K562 (cell line): ENCODE results near the gene LAPTM5. TPM values are rescaled to one million over a fixed set of nuclear protein-coding genes. Genes with fewer than 3 reads are reported as not detected.
A peak's percentile ranks its signal among the peaks of the same experiment; 100 is the strongest.

Source experiments
- BHLHE40 ChIP-seq: IDR thresholded peaks from 2 replicates; pipeline ENCODE4 v1.6.1; 2011; ENCODE audit warnings: low read length, improper control_type of control experiment
- BRD9 ChIP-seq: fragments of 450-650 bp; IDR thresholded peaks from 2 replicates; pipeline ENCODE4 v1.6.1; 2018; ENCODE audit warnings: low read depth; ENCODE audit not compliant: partially characterized antibody
- E2F3 ChIP-seq: fragments of 250-450 bp; sonication (Bioruptor Pico); IDR thresholded peaks from 2 replicates; pipeline ENCODE4 v1.4.0; 2020; ENCODE audit warnings: mild to moderate bottlenecking
- EHMT2 ChIP-seq: fragments of 450-650 bp; IDR thresholded peaks from 2 replicates; pipeline ENCODE4 v1.6.1; 2018; ENCODE audit warnings: antibody characterized with exemption
- HLTF ChIP-seq: fragments of 450-650 bp; IDR thresholded peaks from 2 replicates; pipeline ENCODE4 v1.6.1; 2016
- JUN ChIP-seq, 2 experiments: sonication (generic) in 1 of 2; formaldehyde crosslinking in 1 of 2; IDR thresholded peaks; 2 replicates each; pipeline versions ENCODE4 v1.6.1 to v1.8.0; 2012 to 2022; ENCODE audit warnings: borderline replicate concordance in 2 of 2, mild to moderate bottlenecking in 2 of 2, improper control_type of control experiment in 1 of 2, low read depth in 1 of 2, low read length in 1 of 2, missing genetic modification reagents in 1 of 2
- PPARD ChIP-seq: fragments of 250-450 bp; sonication (Bioruptor Pico); IDR thresholded peaks from 2 replicates; pipeline ENCODE4 v1.8.0; 2022; ENCODE audit warnings: inconsistent platforms, mild to moderate bottlenecking, moderate library complexity
- SLC30A9 ChIP-seq: fragments of 250-450 bp; sonication (Bioruptor Pico); IDR thresholded peaks from 2 replicates; pipeline ENCODE4 v1.8.0; 2022; ENCODE audit warnings: mild to moderate bottlenecking, moderate library complexity
- YBX1 ChIP-seq: fragments of 450-650 bp; IDR thresholded peaks from 2 replicates; pipeline ENCODE4 v1.7.1; 2016; ENCODE audit warnings: mild to moderate bottlenecking
- ZNF79 ChIP-seq: fragments of 250-450 bp; sonication (Bioruptor Pico); IDR thresholded peaks from 2 replicates; pipeline ENCODE4 v1.4.0; 2020; ENCODE audit warnings: low read depth, mild to moderate bottlenecking, moderate library complexity
- polyA plus RNA-seq, 8 experiments: library from polyadenylated mRNA; depleted of rRNA in 4 of 8; stranded (reverse) in 5 of 8; unstranded in 3 of 8; fragments of >200 nt; fragmentation: Nextera tagmentation in 2 of 8; fragmentation: Illumina TruSeq in 1 of 8; extraction: Ambion mirVana in 2 of 8; extraction: Trizol in 1 of 8; gene quantifications; 2 replicates each; pipeline versions ENCODE4 v1.2.1 to v1.2.3, GENCODE V29; 2011 to 2014; ENCODE audit warnings: inconsistent platforms in 1 of 8, missing spikeins in 1 of 8
- total RNA-seq, 7 experiments: library from RNA; depleted of rRNA in 6 of 7; stranded (reverse); fragments of >200 nt in 6 of 7; fragmentation: Illumina TruSeq in 2 of 7; extraction: Trizol in 2 of 7; gene quantifications; 2 replicates each; pipeline versions ENCODE4 v1.2.1 to v1.2.3, GENCODE V29; 2011 to 2021; ENCODE audit warnings: low replicate concordance in 1 of 7
- TF ChIP-seq, protein P1 (sequence below): fragments of 450-650 bp; IDR thresholded peaks from 2 replicates; pipeline ENCODE4 v1.6.1; 2016; ENCODE audit warnings: low read depth
- TF ChIP-seq, protein P2 (sequence below): fragments of 250-450 bp; sonication (Bioruptor Pico); IDR thresholded peaks from 2 replicates; pipeline ENCODE4 v1.8.0; 2022; ENCODE audit warnings: moderate library complexity, mild to moderate bottlenecking, inconsistent platforms
- TF ChIP-seq, protein P3 (sequence below): IDR thresholded peaks from 2 replicates; pipeline ENCODE4 v1.6.1; 2012; ENCODE audit warnings: low read depth, low read length, improper control_type of control experiment, borderline replicate concordance
- TF ChIP-seq, protein P4 (sequence below): fragments of 450-650 bp; IDR thresholded peaks from 2 replicates; pipeline ENCODE4 v1.6.1; 2014; ENCODE audit warnings: low read depth, mild to moderate bottlenecking, moderate library complexity, borderline replicate concordance

LAPTM5 gene
- total and polyA plus RNA-seq, 9 of the 15 experiments (the other 6 are each of a cell fraction or from before 2014, with no cell fraction given) = 2.4 to 47.3 (median 20.3) TPM

DNA sequence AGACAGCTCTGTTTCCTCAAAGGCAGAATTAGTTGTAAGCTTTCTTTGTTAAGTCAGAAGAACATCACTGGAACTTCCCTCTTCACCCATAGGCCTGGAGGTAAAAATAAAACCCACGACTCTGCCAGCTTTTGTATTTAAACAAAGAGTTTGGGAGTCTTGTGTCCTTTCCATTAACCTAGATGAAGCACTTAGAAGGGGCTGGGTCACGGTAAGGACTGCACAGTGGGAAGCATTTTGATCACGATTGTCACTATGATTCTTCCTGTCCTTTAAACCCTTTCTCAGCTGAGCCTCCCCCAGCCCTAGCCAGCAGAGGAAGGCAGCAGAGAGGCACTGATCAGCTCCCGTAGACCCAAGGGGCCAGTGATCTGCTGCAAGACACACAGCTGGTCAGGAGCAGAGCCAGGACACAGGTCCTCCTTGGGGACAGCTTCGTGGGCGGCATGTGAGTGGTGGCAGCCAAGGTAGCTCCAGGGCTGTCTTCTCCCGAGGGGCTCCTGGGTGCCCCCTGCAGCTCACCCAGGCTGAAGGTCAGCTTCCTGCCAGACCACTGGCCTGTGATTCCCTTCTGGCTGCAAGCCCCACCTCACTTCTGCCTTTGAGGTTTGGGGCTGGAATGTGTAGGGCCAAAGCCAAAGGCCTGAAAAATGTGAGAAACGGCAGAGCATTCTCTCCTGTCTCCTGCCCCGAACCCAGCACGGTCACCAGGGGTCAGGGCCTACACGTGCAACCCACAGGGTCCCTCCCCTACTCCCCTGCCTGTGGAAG is 4.0 kb upstream of the LAPTM5 start (continued):
- TF ChIP-seq, protein P1, sequence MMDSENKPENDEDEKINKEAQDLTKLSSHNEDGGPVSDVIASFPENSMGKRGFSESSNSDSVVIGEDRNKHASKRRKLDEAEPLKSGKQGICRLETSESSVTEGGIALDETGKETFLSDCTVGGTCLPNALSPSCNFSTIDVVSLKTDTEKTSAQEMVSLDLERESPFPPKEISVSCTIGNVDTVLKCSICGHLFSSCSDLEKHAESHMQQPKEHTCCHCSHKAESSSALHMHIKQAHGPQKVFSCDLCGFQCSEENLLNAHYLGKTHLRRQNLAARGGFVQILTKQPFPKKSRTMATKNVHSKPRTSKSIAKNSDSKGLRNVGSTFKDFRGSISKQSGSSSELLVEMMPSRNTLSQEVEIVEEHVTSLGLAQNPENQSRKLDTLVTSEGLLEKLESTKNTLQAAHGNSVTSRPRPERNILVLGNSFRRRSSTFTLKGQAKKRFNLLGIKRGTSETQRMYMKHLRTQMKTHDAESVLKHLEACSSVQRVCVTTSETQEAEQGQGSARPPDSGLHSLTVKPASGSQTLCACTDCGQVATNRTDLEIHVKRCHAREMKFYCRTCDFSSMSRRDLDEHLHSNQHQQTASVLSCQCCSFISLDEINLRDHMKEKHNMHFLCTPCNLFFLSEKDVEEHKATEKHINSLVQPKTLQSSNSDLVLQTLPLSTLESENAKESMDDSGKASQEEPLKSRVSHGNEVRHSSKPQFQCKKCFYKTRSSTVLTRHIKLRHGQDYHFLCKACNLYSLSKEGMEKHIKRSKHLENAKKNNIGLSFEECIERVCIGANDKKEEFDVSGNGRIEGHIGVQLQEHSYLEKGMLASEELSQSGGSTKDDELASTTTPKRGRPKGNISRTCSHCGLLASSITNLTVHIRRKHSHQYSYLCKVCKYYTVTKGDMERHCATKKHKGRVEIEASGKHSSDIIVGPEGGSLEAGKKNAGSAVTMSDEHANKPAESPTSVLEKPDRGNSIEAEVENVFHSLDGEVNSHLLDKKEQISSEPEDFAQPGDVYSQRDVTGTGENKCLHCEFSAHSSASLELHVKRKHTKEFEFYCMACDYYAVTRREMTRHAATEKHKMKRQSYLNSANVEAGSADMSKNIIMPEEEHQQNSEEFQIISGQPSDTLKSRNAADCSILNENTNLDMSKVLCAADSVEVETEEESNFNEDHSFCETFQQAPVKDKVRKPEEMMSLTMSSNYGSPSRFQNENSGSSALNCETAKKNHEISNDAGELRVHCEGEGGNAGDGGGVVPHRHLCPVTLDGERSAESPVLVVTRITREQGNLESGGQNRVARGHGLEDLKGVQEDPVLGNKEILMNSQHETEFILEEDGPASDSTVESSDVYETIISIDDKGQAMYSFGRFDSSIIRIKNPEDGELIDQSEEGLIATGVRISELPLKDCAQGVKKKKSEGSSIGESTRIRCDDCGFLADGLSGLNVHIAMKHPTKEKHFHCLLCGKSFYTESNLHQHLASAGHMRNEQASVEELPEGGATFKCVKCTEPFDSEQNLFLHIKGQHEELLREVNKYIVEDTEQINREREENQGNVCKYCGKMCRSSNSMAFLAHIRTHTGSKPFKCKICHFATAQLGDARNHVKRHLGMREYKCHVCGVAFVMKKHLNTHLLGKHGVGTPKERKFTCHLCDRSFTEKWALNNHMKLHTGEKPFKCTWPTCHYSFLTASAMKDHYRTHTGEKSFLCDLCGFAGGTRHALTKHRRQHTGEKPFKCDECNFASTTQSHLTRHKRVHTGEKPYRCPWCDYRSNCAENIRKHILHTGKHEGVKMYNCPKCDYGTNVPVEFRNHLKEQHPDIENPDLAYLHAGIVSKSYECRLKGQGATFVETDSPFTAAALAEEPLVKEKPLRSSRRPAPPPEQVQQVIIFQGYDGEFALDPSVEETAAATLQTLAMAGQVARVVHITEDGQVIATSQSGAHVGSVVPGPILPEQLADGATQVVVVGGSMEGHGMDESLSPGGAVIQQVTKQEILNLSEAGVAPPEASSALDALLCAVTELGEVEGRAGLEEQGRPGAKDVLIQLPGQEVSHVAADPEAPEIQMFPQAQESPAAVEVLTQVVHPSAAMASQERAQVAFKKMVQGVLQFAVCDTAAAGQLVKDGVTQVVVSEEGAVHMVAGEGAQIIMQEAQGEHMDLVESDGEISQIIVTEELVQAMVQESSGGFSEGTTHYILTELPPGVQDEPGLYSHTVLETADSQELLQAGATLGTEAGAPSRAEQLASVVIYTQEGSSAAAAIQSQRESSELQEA = peak; percentile 27; the same call in 1 of the 2 replicates
- TF ChIP-seq YBX1 (no peak), ZNF79 (CRISPR knock-in tag) (peak; percentile 41; the same call in 1 of the 2 replicates), HLTF (no peak), BRD9 (peak; percentile 23), PPARD (CRISPR knock-in tag) (no peak), BHLHE40 (no peak), EHMT2 (no peak), E2F3 (peak; percentile 81), SLC30A9 (no peak), JUN (IDR thresholded peaks at IDR 0.05; ENCODE audit: borderline replicate concordance, low read depth, low read length) (no peak), JUN (CRISPR knock-in tag; IDR thresholded peaks at IDR 0.05; ENCODE audit: borderline replicate concordance) (no peak)
- TF ChIP-seq, protein P2, sequence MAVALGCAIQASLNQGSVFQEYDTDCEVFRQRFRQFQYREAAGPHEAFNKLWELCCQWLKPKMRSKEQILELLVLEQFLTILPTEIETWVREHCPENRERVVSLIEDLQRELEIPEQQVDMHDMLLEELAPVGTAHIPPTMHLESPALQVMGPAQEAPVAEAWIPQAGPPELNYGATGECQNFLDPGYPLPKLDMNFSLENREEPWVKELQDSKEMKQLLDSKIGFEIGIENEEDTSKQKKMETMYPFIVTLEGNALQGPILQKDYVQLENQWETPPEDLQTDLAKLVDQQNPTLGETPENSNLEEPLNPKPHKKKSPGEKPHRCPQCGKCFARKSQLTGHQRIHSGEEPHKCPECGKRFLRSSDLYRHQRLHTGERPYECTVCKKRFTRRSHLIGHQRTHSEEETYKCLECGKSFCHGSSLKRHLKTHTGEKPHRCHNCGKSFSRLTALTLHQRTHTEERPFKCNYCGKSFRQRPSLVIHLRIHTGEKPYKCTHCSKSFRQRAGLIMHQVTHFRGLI (CRISPR knock-in tag) = peak; percentile 75; the same call in 1 of the 2 replicates
- TF ChIP-seq, protein P3, sequence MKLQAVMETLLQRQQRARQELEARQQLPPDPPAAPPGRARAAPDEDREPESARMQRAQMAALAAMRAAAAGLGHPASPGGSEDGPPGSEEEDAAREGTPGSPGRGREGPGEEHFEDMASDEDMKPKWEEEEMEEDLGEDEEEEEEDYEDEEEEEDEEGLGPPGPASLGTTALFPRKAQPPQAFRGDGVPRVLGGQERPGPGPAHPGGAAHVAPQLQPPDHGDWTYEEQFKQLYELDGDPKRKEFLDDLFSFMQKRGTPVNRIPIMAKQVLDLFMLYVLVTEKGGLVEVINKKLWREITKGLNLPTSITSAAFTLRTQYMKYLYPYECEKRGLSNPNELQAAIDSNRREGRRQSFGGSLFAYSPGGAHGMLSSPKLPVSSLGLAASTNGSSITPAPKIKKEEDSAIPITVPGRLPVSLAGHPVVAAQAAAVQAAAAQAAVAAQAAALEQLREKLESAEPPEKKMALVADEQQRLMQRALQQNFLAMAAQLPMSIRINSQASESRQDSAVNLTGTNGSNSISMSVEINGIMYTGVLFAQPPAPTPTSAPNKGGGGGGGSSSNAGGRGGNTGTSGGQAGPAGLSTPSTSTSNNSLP = no peak
- TF ChIP-seq, protein P4, sequence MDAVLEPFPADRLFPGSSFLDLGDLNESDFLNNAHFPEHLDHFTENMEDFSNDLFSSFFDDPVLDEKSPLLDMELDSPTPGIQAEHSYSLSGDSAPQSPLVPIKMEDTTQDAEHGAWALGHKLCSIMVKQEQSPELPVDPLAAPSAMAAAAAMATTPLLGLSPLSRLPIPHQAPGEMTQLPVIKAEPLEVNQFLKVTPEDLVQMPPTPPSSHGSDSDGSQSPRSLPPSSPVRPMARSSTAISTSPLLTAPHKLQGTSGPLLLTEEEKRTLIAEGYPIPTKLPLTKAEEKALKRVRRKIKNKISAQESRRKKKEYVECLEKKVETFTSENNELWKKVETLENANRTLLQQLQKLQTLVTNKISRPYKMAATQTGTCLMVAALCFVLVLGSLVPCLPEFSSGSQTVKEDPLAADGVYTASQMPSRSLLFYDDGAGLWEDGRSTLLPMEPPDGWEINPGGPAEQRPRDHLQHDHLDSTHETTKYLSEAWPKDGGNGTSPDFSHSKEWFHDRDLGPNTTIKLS = no peak
